HEK293 (cell line): ENCODE measurements around the gene SEC24B.
A peak's percentile ranks its signal among the peaks of the same experiment; 100 is the strongest.
"Not testable (repeated sequence)": the region's sequence is repeated elsewhere in the genome, so short reads cannot be mapped to it uniquely, and the experiment has no call there.

Experiments
- CTCF ChIA-PET: fragments of 350-600 bp; formaldehyde crosslinking; extraction: SDS; loops from one replicate; lab custom pipeline; 2021; ENCODE audit warnings: antibody characterized with exemption; lab: Yijun Ruan, JAX
- POLR2A ChIA-PET: fragments of 300-600 bp; formaldehyde crosslinking; extraction: SDS; loops from one replicate; lab custom pipeline; 2020; ENCODE audit warnings: antibody characterized with exemption, inconsistent platforms; lab: Yijun Ruan, JAX
- H3K27ac ChIP-seq: fragments of 200-500 bp; sonication (Bioruptor generic); 2 replicates; pipeline ENCODE4 v1.5.1; 2014; ENCODE audit warnings: low read depth, low read length, control low read depth, inconsistent platforms; ENCODE audit errors: extremely low read depth
- H3K36me3 ChIP-seq, 2 experiments: fragments of 200-500 bp in 1 of 2; sonication (Bioruptor generic) in 1 of 2; 1 replicate in 1 of 2; 2 replicates in 1 of 2; pipeline ENCODE4 v1.5.1; 2014 to 2017; ENCODE audit warnings: inconsistent platforms in 2 of 2, low read length in 2 of 2; ENCODE audit not compliant: control insufficient read depth in 2 of 2, insufficient read depth in 1 of 2
- H3K4me1 ChIP-seq: fragments of 200-500 bp; sonication (Bioruptor generic); 2 replicates; pipeline ENCODE4 v1.5.1; 2014; ENCODE audit warnings: mild to moderate bottlenecking, low read length, inconsistent platforms; ENCODE audit not compliant: control insufficient read depth, insufficient read depth
- H3K4me3 ChIP-seq: 2 replicates; pipeline ENCODE4 v1.5.1; 2011; ENCODE audit warnings: low read depth, mild to moderate bottlenecking, control low read depth, low read length, moderate library complexity
- H3K9me3 ChIP-seq: fragments of 200-500 bp; sonication (Bioruptor generic); 2 replicates; pipeline ENCODE4 v1.5.1; 2014; ENCODE audit warnings: low read depth, low read length, inconsistent platforms; ENCODE audit not compliant: control insufficient read depth, insufficient read depth
- ATF2 ChIP-seq: fragments of 450-650 bp; formaldehyde crosslinking; IDR thresholded peaks from 2 replicates; pipeline ENCODE4 v1.5.1; 2016; ENCODE audit warnings: missing biosample characterization, missing genetic modification characterization, low read depth
- INSM2 ChIP-seq: fragments of 450-650 bp; formaldehyde crosslinking; IDR thresholded peaks from 2 replicates; pipeline ENCODE4 v1.5.1; 2016; ENCODE audit warnings: missing biosample characterization, missing genetic modification characterization
- KLF10 ChIP-seq: fragments of 450-650 bp; IDR thresholded peaks from 2 replicates; pipeline ENCODE4 v1.5.1; 2018; ENCODE audit warnings: missing biosample characterization, mild to moderate bottlenecking, missing genetic modification characterization
- MZF1 ChIP-seq: fragments of 450-650 bp; formaldehyde crosslinking; IDR thresholded peaks from 2 replicates; pipeline ENCODE4 v1.5.1; 2017; ENCODE audit warnings: missing biosample characterization, missing genetic modification characterization, borderline replicate concordance
- OSR2 ChIP-seq: fragments of 450-650 bp; formaldehyde crosslinking; IDR thresholded peaks from 2 replicates; pipeline ENCODE4 v1.5.1; 2016; ENCODE audit warnings: missing biosample characterization, missing genetic modification characterization
- SP7 ChIP-seq: fragments of 450-650 bp; formaldehyde crosslinking; IDR thresholded peaks from 2 replicates; pipeline ENCODE4 v1.5.1; 2016; ENCODE audit warnings: missing biosample characterization, missing genetic modification characterization
- ZBTB17 ChIP-seq: fragments of 450-650 bp; formaldehyde crosslinking; IDR thresholded peaks from 2 replicates; pipeline ENCODE4 v1.5.1; 2016; ENCODE audit warnings: missing biosample characterization, missing genetic modification characterization
- ZEB2 ChIP-seq: fragments of 450-650 bp; formaldehyde crosslinking; IDR thresholded peaks from 2 replicates; pipeline ENCODE4 v1.5.1; 2016; ENCODE audit warnings: missing biosample characterization, missing genetic modification characterization
- ZFP37 ChIP-seq: fragments of 450-650 bp; formaldehyde crosslinking; IDR thresholded peaks from 2 replicates; pipeline ENCODE4 v1.5.1; 2016; ENCODE audit warnings: missing biosample characterization, missing genetic modification characterization
- ZFP41 ChIP-seq: fragments of 450-650 bp; formaldehyde crosslinking; IDR thresholded peaks from 2 replicates; pipeline ENCODE4 v1.5.1; 2016; ENCODE audit warnings: missing biosample characterization, missing genetic modification characterization, borderline replicate concordance
- ZNF114 ChIP-seq: fragments of 450-650 bp; formaldehyde crosslinking; IDR thresholded peaks from 2 replicates; pipeline ENCODE4 v1.5.0; 2017; ENCODE audit warnings: missing biosample characterization, missing genetic modification characterization
- ZNF138 ChIP-seq: fragments of 450-650 bp; formaldehyde crosslinking; IDR thresholded peaks from 2 replicates; pipeline ENCODE4 v1.5.1; 2016; ENCODE audit warnings: missing biosample characterization, missing genetic modification characterization, borderline replicate concordance
- ZNF174 ChIP-seq: fragments of 450-650 bp; formaldehyde crosslinking; IDR thresholded peaks from 2 replicates; pipeline ENCODE4 v1.5.0; 2017; ENCODE audit warnings: missing biosample characterization, mild to moderate bottlenecking, missing genetic modification characterization
- ZNF18 ChIP-seq: fragments of 450-650 bp; formaldehyde crosslinking; IDR thresholded peaks from 2 replicates; pipeline ENCODE4 v1.5.1; 2016; ENCODE audit warnings: missing biosample characterization, missing genetic modification characterization
- ZNF184 ChIP-seq: fragments of 450-650 bp; IDR thresholded peaks from 2 replicates; pipeline ENCODE4 v1.5.1; 2018; ENCODE audit warnings: missing biosample characterization, mild to moderate bottlenecking, missing genetic modification characterization
- ZNF366 ChIP-seq: fragments of 450-650 bp; formaldehyde crosslinking; conservative IDR thresholded peaks from 2 replicates; pipeline ENCODE4 v1.5.1; 2016; ENCODE audit warnings: missing biosample characterization, missing genetic modification characterization
- ZNF391 ChIP-seq: fragments of 450-650 bp; formaldehyde crosslinking; IDR thresholded peaks from 2 replicates; pipeline ENCODE4 v1.5.1; 2016; ENCODE audit warnings: low read depth, missing biosample characterization, missing genetic modification characterization, borderline replicate concordance
- ZNF398 ChIP-seq: fragments of 450-650 bp; formaldehyde crosslinking; IDR thresholded peaks from 2 replicates; pipeline ENCODE4 v1.5.1; 2017; ENCODE audit warnings: missing biosample characterization, missing genetic modification characterization
- ZNF48 ChIP-seq: fragments of 450-650 bp; formaldehyde crosslinking; IDR thresholded peaks from 2 replicates; pipeline ENCODE4 v1.5.1; 2016; ENCODE audit warnings: missing biosample characterization, missing genetic modification characterization
- ZNF629 ChIP-seq: fragments of 450-650 bp; formaldehyde crosslinking; IDR thresholded peaks from 2 replicates; pipeline ENCODE4 v1.5.1; 2017; ENCODE audit warnings: missing biosample characterization, missing genetic modification characterization
- ZNF660 ChIP-seq: fragments of 450-650 bp; IDR thresholded peaks from 2 replicates; pipeline ENCODE4 v1.5.1; 2018; ENCODE audit warnings: missing biosample characterization, mild to moderate bottlenecking, missing genetic modification characterization
- ZXDB ChIP-seq: fragments of 450-650 bp; formaldehyde crosslinking; IDR thresholded peaks from 2 replicates; pipeline ENCODE4 v1.5.1; 2016; ENCODE audit warnings: missing biosample characterization, missing genetic modification characterization

The SEC24B gene

GRCh38 chr4:109453110-109453509 lies 19.5 kb downstream of the SEC24B start:
- H3K4me1 ChIP-seq, H3K4me3 ChIP-seq, POLR2A ChIA-PET, H3K9me3 ChIP-seq, CTCF ChIA-PET, H3K27ac ChIP-seq: not testable (repeated sequence)
- H3K36me3 ChIP-seq, result peaks cover 4 to 22% of the 10 kb centered on the region in 2 experiments; a peak in 2 of 3 replicates

- Histone ChIP-seq H3K36me3 (peaks cover 0 to 32% of the 10 kb centered on the region in 2 experiments), H3K4me3 (no peak overlapping the region), H3K4me1 (no peaks in the 10 kb centered on the region), H3K27ac (no peak overlapping the region; the same call in 1 of the 2 replicates), H3K9me3 (no peaks in the 10 kb centered on the region)
- 0 out of 2 replicates have a peak, but pooled peaks have one; percentile 52 for TF ChIP-seq MZF1
- no peak for TF ChIP-seq ZNF391 (tag by site-specific recombination)
- TF ChIP-seq ZNF174 (tag by site-specific recombination), result no peak
- no peak for TF ChIP-seq ZNF114 (tag by site-specific recombination)
- TF ChIP-seq ZNF138 (tag by site-specific recombination), result no peak
- no peak for TF ChIP-seq ZFP37 (tag by site-specific recombination)
- no peak for TF ChIP-seq ZFP41 (tag by site-specific recombination)
- ChIA-PET POLR2A (interaction anchor here (0.8 kb wide), 1 partner anchor 13 kb away, joined by 6 read pairs; no protein-coding TSS in a partner anchor), CTCF (no interaction called here)
Observed at GRCh38 chr4:109462297-109462696, 28.7 kb downstream of the SEC24B start.

GRCh38 chr4:109462802-109463201 lies 29.2 kb downstream of the SEC24B start:
- ChIA-PET CTCF (no interaction called here), POLR2A (interaction anchor here (0.8 kb wide), 1 partner anchor 14 kb away, joined by 6 read pairs; no protein-coding TSS in a partner anchor)
- Histone ChIP-seq H3K4me3 (no peak overlapping the region), H3K27ac (no peak overlapping the region), H3K4me1 (no peaks in the 10 kb centered on the region), H3K9me3 (no peaks in the 10 kb centered on the region), H3K36me3 (peaks cover 0 to 32% of the 10 kb centered on the region in 2 experiments)
- TF ChIP-seq ZNF184 (tag by site-specific recombination), result peak; percentile 49; the same call in 1 of the 2 replicates
- 0 out of 2 replicates have a peak, but pooled peaks have one; percentile 11 for TF ChIP-seq ZNF398
- peak; percentile 46 for TF ChIP-seq ZEB2 (tag by site-specific recombination)
- 0 out of 2 replicates have a peak, but pooled peaks have one; percentile 18 for TF ChIP-seq ZBTB17 (tag by site-specific recombination)
- TF ChIP-seq ZXDB (tag by site-specific recombination), result no peak
- TF ChIP-seq ZNF660 (tag by site-specific recombination), result 0 out of 2 replicates have a peak, but pooled peaks have one; percentile 43
- TF ChIP-seq ATF2 (tag by site-specific recombination), result peak; percentile 93
- TF ChIP-seq ZNF629 (tag by site-specific recombination), result peak; percentile 84
- TF ChIP-seq ZNF366 (tag by site-specific recombination), result peak; percentile 41; the same call in 1 of the 2 replicates
- no peak for TF ChIP-seq ZNF18 (tag by site-specific recombination)
- TF ChIP-seq ZNF48 (tag by site-specific recombination), result no peak
- TF ChIP-seq SP7 (tag by site-specific recombination), result peak; percentile 44; the same call in 1 of the 2 replicates
- 0 out of 2 replicates have a peak, but pooled peaks have one; percentile 45 for TF ChIP-seq KLF10 (tag by site-specific recombination)
- 0 out of 2 replicates have a peak, but pooled peaks have one; percentile 22 for TF ChIP-seq INSM2
- 0 out of 2 replicates have a peak, but pooled peaks have one; percentile 14 for TF ChIP-seq OSR2 (tag by site-specific recombination)
